ENCODE results near the gene WDR82.

- TF ChIP-seq CTCF (conservative IDR thresholded peaks at IDR 0.05 in 1 of 2, IDR thresholded peaks at IDR 0.05 in 1 of 2; ENCODE audit: low read depth in 1 of 2, low read length in 2 of 2) (no peak), EZH2 (IDR thresholded peaks at IDR 0.05; ENCODE audit: low read length, missing control alignments) (no peak)
Observed at GRCh38 chr3:52223449-52224408, 54.7 kb downstream of the WDR82 start.

Data from fibroblast of lung (primary cell).